Tibial artery (tissue), 4 donors: Measurements from ENCODE around the gene DBH.

Experiments used
- DNase-seq, 2 donors: peaks; one replicate each; pipeline ENCODE4 v3.0.0-alpha.2; 2019
- H3K27ac ChIP-seq, 2 donors: fragments of 200-600 bp; sonication (generic) in 1 of 2; 1 replicate in 1 of 2; 2 replicates in 1 of 2; pipeline ENCODE4 v1.5.1; 2018 to 2019; ENCODE audit warnings: mild to moderate bottlenecking in 1 of 2
- H3K27me3 ChIP-seq, 2 donors: fragments of 200-600 bp; sonication (generic) in 1 of 2; one replicate each; pipeline versions ENCODE4 v1.5.1 to v1.6.0; 2016 to 2019
- H3K36me3 ChIP-seq, 3 donors: fragments of 200-600 bp; sonication (generic) in 2 of 3; one replicate each; pipeline ENCODE4 v1.5.1; 2016 to 2019; ENCODE audit warnings: mild to moderate bottlenecking in 2 of 3
- H3K4me1 ChIP-seq, 4 donors: fragments of 200-600 bp; sonication (generic) in 2 of 4; 1 replicate in 3 of 4; 2 replicates in 1 of 4; pipeline ENCODE4 v1.5.1; 2016 to 2019
- H3K4me3 ChIP-seq, 2 donors: fragments of 200-600 bp; sonication (generic) in 1 of 2; 1 replicate in 1 of 2; 2 replicates in 1 of 2; pipeline ENCODE4 v1.5.1; 2018 to 2019; ENCODE audit warnings: mild to moderate bottlenecking in 2 of 2
- H3K9me3 ChIP-seq, 3 donors: fragments of 200-600 bp; sonication (generic) in 1 of 3; one replicate each; pipeline ENCODE4 v1.5.1; 2016 to 2019
- intact Hi-C: fragments of 100-400 bp; cut with DNase I; formaldehyde crosslinking; loops from one replicate; pipeline ENCODE4 v1.15.0; 2023; ENCODE audit warnings: low total_unique reads
- TF ChIP-seq, protein P1 (sequence below), 2 experiments: fragments of 200-600 bp in 1 of 2; fragments of 450-650 bp in 1 of 2; IDR thresholded peaks; one replicate each; pipeline ENCODE4 v1.5.1; 2017 to 2019; ENCODE audit warnings: antibody characterized with exemption in 2 of 2, mild to moderate bottlenecking in 1 of 2, moderate library complexity in 1 of 2

Gene DBH

DNA sequence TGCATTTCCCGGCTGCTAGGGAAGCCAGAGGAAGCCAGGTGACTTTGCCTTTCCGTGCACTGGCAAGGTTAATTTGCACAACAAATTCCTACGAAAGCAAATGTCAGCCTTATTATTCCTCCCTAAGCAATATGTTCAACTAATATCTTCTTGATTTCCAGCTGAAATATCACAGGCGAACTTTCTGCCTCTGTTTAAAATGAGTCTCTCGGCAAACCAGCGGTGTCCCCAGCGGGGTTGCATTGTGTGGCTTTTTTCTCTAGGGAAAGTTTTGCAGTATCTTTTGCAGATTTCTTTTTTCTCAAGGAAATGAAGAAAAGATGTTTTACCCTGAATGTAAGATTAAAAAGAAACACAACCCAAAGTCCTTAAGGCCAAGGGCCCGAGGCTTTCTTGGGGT, 1.9 kb downstream of the DBH start:
- no peaks in the 10 kb centered on the region for H3K4me1 ChIP-seq
- H3K27me3 ChIP-seq: peaks cover 0 to 82% of the 10 kb centered on the region in 2 donors
- H3K4me3 ChIP-seq: no peak overlapping the region
- H3K27ac ChIP-seq: no peak overlapping the region
- TF ChIP-seq, protein P1, sequence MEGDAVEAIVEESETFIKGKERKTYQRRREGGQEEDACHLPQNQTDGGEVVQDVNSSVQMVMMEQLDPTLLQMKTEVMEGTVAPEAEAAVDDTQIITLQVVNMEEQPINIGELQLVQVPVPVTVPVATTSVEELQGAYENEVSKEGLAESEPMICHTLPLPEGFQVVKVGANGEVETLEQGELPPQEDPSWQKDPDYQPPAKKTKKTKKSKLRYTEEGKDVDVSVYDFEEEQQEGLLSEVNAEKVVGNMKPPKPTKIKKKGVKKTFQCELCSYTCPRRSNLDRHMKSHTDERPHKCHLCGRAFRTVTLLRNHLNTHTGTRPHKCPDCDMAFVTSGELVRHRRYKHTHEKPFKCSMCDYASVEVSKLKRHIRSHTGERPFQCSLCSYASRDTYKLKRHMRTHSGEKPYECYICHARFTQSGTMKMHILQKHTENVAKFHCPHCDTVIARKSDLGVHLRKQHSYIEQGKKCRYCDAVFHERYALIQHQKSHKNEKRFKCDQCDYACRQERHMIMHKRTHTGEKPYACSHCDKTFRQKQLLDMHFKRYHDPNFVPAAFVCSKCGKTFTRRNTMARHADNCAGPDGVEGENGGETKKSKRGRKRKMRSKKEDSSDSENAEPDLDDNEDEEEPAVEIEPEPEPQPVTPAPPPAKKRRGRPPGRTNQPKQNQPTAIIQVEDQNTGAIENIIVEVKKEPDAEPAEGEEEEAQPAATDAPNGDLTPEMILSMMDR (IDR thresholded peaks at IDR 0.05): no peak
- intact Hi-C loops: no loop called here
- H3K9me3 ChIP-seq: no peaks in the 10 kb centered on the region
- no peak for DNase-seq
- no peaks in the 10 kb centered on the region for H3K36me3 ChIP-seq

DNA sequence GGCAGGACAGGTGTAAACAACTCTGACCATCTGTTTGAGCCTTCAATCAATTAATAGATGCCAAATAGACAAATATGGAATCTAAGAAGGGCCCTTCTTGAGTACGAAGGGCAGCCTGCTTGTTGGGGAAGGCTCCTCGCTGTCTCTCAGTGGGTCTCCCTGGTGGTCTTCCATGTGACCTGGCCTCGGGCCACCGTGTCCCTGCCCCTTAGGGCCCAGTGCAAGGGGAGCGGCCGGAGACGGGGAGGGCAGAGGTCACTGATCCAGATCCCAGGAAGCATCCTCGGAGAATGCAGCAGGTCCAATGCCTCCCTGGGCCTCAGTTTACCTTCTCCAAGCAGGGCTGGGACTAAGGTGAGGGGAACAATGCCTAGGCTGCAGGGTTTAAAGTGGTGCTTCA, 2.5 kb downstream of the DBH start:
- H3K4me1 ChIP-seq: no peaks in the 10 kb centered on the region
- no peaks in the 10 kb centered on the region for H3K9me3 ChIP-seq
- TF ChIP-seq, protein P1 (IDR thresholded peaks at IDR 0.05): no peak
- DNase-seq: no peak
- H3K36me3 ChIP-seq: no peaks in the 10 kb centered on the region
- H3K4me3 ChIP-seq: no peak overlapping the region
- intact Hi-C loops: no loop called here
- H3K27ac ChIP-seq: no peak overlapping the region
- H3K27me3 ChIP-seq: peaks cover 0 to 81% of the 10 kb centered on the region in 2 donors

DNA sequence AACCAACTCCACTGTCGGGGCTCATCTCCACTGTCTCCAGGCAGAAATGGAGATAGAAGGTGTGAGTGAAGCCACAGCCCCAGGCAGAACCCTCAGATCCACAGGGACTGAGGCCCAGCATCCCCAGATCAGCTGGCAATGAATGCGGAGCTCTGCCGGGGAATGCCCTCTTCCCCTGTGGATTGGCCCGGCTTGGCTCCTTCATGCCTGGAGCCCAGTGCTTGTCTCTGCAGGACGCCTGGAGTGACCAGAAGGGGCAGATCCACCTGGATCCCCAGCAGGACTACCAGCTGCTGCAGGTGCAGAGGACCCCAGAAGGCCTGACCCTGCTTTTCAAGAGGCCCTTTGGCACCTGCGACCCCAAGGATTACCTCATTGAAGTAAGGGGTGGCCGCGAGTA, 3.5 kb downstream of the DBH start:
- intact Hi-C loops: no loop called here
- no peak for DNase-seq
- TF ChIP-seq, protein P1 (IDR thresholded peaks at IDR 0.05): no peak
- H3K9me3 ChIP-seq: no peaks in the 10 kb centered on the region
- no peak overlapping the region for H3K4me3 ChIP-seq
- H3K36me3 ChIP-seq: no peaks in the 10 kb centered on the region
- H3K27me3 ChIP-seq: peaks cover 0 to 81% of the 10 kb centered on the region in 2 donors
- H3K27ac ChIP-seq: no peak overlapping the region
- H3K4me1 ChIP-seq: no peaks in the 10 kb centered on the region

DNA sequence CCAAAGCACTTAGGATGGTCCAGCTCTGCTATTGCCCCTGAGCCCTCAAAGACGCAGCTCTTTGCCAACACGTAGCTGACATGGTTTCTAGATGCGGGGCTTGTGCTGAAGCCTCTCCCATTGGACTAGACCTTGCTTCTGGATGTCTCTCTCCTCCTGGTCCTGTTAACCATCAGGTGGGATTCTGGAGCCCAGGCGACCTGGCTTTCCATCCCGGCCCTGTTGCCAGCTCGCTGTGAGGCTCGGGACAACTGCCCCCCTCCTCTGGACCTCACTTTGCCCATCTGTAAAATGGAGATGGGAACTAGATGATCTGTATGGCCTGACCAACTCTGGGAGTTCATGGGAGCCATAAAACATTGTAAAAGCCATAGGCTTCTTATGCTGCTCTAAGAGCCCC, 4.0 kb downstream of the DBH start:
- TF ChIP-seq, protein P1 (IDR thresholded peaks at IDR 0.05): no peak
- Histone ChIP-seq H3K9me3 (no peaks in the 10 kb centered on the region), H3K27ac (no peak overlapping the region), H3K4me1 (no peaks in the 10 kb centered on the region), H3K27me3 (peaks cover 0 to 76% of the 10 kb centered on the region in 2 donors), H3K4me3 (no peak overlapping the region), H3K36me3 (no peaks in the 10 kb centered on the region)
- no peak for DNase-seq
- intact Hi-C loops: no loop called here

DNA sequence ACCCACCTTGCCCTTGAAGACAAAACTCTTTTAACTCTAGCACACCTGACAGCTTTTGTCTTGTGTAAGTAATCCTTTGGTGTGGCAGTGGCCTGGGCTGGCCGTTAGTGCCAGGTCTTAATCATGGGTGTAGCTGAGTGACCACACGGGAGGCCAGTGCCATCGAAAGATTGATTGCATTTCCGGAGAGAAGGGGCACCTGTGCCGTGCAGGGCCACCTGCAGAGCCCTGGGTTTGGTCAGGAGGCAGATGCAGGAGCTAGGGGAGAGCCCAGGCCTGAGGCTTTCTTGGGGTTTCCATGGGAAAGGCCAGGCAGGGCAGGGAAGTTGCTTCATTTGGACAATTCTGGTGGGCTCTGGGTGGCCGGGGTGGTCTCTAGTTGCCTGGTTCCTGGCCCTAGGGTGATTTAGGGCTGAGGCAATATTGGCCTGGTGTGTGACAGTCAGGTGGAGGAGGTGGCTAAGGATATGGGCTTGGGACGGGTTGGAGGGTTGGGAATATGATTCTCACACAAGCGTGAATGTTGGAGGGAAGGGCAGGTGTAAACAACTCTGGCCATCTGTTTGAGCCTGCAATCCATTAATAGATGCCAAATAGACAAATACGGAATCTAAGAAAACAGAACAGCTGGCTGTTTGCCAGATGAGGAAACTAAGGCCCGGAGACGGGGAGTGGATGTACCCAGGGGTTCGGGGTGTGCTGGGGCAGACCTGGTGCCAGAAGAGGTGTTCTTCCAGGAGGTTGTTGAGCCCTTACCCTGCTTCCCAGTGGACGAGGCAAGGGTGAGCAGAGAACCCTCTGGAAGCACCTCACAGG, 4.6 kb downstream of the DBH start:
- H3K27me3 ChIP-seq: peaks cover 0 to 75% of the 10 kb centered on the region in 2 donors
- no peak for DNase-seq

More for the DNA sequence above, 4.6 kb downstream of the DBH start:
- no peaks in the 10 kb centered on the region for H3K36me3 ChIP-seq
- intact Hi-C loops: no loop called here
- no peak overlapping the region for H3K4me3 ChIP-seq
- no peaks in the 10 kb centered on the region for H3K4me1 ChIP-seq
- no peaks in the 10 kb centered on the region for H3K9me3 ChIP-seq
- no peak overlapping the region for H3K27ac ChIP-seq
- TF ChIP-seq, protein P1 (IDR thresholded peaks at IDR 0.05): no peak
